Inferior parietal cortex (tissue), 1 donor: ENCODE results near the gene TMEM185B.
A peak's percentile ranks its signal among the peaks of the same experiment; 100 is the strongest.

Experiments
- DNase-seq: peaks from one replicate; pipeline ENCODE4 v3.0.0-alpha.2; 2016; ENCODE audit errors: extremely low spot score

The TMEM185B gene

DNA sequence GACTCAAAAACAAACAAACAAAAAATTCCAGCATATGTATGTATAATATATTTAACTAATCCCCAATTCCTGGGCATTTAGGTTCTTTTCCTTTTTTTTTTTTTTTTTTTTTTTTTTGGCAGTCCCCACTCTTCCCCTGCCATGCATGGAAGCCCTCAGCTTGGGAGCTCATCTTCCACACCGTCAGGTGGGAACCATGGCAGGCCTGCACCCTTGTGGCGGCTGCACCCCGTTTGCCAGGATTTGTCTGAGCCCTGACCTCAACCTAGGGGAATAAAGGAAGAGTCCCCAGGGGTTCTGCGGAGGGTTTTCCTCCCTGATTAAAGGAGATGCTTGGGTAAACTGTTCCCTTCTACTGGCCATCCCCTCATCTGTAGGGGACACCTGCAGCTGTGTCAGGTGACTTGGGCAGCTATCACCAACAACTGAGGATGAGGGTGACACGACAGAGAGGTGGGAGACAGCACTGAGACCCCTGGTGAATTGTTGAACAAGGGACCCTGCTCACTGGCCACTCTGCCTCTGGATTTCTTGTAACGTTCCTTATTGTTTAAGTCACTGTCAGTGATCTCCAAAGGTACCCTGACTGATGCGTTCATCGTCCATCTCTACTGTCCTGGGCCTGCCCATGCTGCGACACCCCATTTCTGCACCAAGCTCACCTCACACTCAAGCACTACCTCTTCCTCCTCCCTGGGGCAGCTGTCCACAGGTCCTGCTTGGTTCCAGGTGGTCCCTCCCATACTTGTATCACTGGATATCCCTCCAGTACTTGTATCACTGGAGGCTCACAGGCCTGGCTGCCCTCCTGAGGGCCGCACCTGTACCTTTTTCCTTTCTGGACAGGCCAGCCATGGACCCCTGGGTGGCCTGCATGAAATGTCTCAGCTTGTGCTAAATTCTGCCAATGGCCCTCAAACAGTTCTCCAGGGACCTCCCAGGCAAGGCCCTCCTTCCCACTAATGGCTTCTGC lies 14.5 kb downstream of the TMEM185B start:
- DNase-seq: no peak

DNA sequence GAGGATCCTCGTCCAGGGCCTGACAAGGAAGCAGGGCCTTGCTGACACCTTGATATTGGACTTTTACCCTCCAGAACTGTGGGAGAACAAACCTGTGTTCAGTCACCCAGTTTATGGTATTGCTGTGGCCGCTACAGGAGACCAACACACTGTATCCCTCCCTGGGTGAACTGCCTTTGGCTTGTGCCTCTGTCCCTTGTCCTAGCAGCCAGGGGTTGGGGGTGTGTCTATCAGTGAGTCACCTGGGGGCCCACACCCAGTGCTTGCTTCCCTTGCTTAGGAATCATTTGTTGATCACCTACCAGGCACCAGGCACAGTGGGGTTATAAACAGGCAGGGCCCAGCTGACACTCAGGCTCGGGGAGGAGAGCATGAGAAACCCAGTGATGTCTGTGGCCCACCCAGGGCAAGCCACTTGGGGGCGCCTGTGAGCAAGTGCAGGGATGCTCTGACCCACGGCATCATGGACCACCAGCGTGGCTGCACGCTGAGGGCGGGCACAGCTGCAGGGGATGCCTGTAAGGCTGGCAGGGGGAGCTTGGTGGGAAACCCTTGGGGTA lies 17.1 kb downstream of the TMEM185B start:
- no peak for DNase-seq

DNA sequence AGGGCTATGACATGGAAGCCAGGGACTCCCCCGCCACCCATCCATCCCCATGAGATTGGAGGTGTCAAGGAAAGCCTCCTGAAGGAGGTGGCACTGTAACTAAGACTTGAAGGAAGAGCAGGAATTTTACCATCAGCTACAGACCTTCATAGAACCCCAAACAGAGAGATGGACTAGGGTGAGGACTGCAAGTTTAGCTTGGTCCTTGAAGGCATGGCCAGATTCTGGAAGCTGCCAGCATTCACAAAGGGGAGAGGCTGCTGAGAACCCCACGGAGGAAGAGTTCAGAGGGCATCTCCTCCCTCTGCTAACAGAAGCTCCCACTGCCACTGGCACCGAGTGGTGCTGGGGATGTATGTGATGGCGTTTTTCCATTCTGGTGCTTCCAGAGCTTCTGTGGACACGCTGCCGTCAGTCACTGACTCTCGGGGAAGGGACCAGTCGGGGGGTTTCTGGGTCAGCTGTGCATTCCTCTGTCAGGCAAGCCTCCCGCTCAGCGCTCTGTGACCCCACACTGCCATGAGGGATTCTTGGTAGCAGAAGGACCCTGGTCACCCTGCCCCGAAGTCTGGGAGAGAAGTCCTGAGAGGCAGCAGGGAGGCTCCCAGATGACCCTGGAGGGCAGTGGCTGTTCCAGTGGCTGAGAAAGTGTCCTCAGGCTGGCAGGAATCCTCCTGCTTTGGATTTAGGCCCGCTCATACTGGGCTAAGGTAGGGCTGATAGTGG lies 18.1 kb downstream of the TMEM185B start:
- DNase-seq: no peak

DNA sequence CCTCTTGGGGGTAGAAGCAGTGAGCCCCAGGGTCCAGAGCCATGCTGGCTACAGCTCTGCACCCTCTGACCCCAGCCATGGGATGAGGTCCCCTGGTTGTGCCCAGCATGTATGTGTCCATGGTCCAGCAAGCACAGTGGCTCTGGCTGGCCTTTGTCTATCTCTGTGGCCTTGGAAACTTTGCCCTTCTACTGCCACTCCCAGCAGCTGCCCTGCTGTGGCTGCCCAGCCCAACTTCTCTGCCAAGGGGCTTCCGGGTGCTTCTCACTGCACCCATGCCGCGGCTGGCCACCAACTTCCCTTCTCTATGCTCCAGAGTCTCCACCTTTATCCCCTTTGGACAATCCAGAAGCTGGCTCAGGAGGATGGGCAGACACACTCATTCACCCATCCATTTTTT lies 18.8 kb downstream of the TMEM185B start:
- no peak for DNase-seq

DNA sequence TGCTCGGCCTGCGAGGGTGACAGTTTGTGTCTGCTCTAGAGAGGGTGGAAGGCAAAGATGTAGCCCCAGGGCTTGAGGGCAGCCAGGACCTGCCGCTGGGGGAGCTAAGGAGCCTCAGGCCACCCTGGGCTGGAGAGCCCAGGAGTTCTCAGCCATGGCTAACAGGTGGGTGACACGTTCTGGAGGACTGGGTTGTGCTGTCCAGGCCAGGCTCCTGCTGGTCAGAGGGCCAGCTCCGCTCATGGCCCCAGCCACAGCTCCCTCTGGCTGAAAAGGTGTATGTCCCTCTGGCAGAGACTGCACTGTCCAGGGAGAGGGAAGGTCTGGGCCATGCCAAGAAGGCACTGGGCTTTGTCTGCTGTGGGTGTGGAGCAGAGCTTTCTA lies 19.2 kb downstream of the TMEM185B start:
- DNase-seq: no peak

DNA sequence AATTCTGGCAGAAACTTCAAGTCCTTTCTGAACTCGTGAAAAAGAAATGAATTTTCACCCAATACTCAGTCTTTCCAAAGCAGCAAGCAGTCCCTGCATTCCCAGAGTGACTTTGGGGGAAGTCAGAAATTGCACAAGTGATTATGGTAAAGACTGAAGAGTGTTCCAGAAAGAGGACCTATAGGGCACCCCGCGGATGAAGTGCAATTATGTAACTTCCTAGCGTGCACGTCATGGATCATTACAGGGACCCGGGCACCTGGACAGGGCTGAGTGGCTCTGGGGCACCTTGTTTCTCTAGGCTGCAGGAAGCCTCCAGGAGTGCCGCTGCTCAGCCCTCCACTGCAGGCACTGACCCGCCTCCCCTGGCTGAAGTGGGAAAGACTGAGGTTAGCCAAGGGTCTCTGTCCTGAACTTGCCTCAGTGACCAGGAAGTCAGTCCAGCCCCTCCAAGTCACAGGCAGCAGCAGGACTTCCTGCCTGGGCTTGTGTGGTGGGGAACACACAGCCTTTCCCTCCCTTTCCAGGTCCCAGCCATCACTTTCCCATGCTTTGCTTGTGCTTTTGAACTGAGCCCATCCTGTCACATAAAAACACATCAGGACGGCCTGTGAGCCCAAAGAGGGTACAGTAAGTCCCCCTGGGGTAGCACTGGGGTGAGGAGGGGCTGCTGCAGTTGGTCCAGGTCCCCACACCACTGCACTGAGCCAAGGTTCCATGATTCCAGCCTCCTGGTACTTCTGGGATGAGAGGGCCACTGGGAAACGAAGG lies 19.8 kb downstream of the TMEM185B start:
- no peak for DNase-seq

DNA sequence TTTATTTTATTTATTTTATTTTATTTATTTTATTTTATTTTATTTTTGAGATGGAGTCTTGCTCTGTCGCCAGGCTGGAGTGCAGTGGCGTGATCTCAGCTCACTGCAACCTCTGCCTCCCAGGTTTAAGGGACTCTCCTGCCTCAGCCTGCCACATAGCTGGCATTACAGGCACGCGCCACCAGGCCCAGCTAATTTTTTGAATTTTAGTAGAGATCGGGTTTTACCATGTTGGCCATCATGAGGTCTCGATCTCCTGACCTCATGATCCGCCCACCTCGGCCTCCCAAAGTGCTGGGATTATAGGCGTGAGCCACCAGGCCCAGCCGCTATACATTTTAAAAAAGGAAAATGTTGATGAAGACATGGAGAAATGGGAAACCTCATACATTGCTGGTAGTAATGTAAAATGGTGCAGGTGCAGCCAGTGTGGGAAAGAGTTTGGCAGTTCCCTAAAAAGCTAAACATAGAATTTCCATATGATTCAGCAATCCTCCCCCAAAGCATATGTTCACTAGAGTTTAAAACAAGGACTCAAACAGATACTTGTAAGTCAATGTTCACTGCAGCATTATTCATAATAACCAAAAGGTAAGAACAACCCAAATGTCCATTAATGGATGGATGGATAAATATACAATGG lies 23.3 kb downstream of the TMEM185B start:
- peak; percentile 76 for DNase-seq

DNA sequence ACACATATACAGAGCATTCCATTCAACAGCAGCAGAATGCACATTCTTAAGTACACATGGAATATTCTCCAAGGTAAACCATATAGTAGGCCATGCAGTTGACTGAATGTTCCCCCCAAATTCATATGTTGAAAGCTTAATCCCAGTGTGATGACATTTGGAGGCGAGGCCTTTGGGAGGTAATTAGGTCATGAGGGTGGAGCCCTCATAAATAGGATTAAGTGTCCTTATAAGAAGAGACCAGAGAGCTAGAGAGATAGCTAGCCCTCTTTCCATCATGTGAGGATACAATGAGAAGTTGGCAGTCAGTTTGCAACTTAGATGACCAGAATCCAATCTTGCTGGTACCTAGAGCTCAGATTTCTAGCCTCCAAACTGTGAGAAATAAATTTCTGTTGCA lies 27.6 kb downstream of the TMEM185B start:
- no peak for DNase-seq

DNA sequence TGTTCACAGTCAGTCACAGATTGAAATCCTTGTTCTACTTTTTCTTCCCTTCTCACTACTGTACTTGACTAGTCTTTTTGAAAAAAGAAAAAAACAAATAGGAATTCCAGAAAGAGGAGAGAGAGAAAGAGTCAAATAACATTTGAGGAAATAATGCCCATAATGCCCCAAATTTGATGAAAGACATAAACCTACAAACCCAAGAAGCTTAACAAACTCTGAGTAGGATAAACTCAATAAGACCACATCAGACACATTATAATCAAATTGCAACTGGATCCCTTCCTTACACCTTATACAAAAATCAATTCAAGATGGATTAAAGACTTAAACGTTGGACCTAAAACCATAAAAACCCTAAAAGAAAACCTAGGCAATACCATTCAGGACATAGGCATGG lies 30.9 kb downstream of the TMEM185B start:
- no peak for DNase-seq

DNA sequence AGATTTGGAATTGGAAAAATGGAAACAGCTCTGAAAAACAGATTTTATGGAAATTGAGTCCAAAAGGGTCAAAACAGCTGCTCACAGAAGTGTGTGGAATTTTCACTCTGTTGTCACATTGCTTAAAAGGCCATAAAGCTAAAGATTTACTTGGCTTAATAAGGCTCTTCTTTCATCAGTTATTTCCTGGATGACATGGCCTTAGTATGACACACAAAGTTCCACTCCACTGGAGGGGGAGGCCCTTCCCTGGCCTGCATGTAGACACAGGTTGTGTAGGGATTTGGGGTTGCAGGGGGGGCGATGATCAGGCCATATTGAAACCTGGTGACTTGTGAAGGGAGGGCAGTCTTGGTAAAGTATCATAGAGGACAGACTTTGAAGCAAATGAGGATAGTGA lies 34.0 kb downstream of the TMEM185B start:
- DNase-seq: no peak

DNA sequence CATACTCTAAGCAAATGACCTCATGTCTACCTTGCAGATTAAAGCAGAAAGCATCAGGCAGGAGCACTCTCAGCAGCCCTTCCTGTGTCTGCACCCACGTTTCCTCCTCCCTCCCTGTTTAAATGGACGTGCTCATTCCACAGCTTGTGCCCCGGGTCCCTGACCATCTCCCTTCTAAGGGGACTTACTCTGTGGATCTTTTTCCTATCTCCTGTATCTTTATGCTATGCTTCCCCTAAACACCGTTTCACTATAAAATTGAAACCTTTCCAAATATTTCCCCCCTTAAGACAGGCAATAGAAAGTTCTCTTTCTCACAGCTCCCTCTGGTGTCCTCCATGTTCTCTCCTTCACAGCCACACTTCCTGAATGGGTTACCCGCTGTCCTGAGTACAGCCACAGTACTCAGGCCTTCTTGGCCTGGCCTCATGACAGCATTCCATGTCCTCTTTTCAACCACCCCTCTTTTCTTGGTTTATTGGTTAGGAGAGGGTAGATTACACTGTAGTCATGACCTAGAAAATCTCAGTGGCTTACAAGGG lies 41.1 kb downstream of the TMEM185B start:
- no peak for DNase-seq

DNA sequence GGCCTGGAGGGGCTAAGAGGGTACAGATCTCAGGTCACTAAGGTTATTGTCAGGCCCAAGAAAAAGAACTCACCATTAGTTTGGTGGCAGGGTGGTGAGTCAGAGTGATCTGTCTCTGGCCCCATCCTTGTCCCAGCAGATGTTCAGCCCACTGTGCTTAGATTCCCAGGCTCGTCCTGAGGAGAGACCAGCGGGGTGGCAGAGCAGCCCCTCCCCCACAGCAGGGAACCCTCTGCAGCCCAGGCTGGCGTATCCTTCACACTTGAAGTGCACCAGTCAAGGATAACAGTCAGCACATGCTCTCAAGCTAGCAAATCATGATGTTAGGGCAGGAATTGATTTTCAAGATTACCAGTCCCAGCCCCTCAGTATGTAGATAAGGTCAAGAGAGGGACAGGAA lies 43.1 kb downstream of the TMEM185B start:
- DNase-seq: no peak

DNA sequence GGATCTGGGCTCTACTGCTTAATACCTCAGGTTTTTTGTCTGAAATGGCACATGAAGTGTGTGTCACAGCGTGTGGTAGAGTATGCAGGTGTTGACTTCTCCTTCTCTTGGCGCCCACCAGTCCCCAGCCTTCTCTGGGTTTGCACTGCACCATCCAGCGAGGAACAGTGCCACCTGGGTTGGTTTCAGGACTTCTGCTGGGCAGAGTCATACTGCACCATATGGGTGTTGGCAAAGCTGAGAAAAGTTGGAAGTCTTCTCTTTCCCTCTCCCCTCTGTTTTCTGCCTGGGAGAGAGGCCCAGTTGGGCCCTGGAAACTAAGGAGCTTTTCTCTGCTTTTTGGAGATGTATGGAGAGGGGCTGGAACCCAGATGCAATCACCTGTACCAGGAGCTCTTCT lies 43.8 kb downstream of the TMEM185B start:
- DNase-seq: no peak

DNA sequence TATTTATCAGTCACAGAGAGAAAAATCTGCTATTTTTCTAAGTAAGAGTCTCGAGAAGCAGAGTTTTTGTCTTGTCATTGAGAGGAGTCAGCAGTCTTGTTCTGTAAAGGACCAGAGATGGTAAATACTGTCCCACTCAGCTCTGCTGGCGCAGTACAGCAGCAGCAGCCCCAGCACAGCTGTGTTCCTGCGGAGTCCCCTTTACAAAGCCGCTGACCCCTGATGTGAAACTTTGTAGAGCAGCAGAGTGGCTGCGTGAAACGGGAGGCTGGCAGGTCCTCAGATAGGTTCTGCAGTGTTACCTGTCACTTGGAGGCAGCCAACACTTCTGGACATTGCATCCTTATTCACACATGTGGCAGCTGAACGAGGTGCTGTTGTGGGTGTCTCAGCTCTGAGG lies 45.2 kb downstream of the TMEM185B start:
- no peak for DNase-seq

DNA sequence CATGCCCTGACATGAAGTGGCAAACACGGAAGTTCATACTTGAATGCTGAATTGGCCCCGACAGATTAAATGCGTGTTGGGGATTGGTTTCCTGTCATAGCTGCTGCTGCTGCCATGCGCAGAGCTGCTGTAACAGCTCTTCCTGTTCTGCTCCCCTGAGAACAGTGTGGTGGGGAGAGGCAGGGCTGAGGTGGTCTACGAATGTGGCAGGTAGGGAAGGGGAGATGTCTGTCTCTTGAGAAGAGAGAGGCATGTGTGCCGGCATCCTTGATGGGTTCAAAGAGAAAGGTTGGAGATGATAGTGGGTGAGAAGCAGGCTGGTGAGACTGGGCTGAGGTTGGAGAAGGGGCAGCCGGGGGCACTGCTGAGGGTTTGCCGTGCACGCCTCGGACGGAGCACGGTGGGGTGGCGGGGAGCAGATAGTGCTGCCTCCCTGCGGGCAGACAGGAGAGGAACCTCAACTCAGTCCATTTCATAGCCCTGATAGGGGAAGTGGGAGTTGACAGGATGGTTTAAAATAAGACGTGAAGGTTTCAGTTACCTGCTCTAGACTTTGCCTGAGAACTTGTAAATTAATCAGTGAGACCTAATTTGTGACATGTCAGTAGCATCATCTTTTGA lies 46.1 kb downstream of the TMEM185B start:
- no peak for DNase-seq

DNA sequence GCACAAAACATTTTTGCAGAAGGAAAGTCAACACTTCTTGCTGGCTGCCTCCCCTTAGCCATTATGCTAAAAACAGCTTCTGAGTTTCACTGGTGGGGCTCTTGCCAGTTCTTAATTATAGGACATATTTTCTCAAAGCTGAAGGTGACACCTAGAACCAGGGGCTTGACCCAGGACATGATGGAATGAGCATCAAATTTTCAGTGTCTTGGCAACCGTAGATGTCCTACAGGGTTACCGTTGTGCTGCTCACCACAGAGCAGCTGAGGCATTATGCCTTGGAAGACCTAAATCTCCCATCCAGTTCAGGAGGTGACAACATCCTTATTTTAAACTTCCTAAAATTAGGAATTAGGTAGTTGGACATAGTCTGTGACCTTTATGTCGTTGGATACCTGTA lies 46.7 kb downstream of the TMEM185B start:
- no peak for DNase-seq

DNA sequence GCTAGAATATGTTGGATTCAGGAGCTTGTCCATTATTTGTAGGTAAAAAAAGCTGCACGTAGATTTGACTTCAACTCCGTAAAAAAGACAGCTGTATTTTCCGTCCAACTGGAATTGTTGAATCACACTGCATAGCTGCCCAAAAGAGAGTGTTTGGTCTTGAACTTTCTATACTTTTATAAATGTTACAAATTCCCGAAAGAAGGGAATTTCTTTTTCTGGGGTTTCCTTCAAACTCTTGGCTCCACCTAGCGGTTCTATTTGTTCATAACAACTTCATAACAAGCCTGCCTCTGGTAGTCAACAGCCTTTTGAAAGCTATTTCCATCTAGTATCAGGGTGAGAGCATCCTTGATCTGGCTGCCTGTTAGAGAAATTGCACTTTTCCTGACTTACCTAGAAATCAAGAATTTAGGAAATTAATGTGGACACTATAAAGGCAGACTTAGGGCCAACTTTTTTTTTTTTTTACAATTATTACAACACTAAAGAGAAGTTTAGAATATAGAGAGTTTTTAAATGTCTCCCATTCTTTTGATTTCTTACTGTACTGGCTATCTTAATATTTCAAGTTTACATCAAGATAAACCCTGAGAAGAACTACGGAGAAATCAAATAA lies 48.1 kb downstream of the TMEM185B start:
- DNase-seq: peak; percentile 89
